HTERT RPE-1 (cell line): ENCODE measurements around the gene TBC1D5.
"Not testable (repeated sequence)": the region's sequence is repeated elsewhere in the genome, so short reads cannot be mapped to it uniquely, and the experiment has no call there.

Experiments used
- in situ Hi-C: fragments of 300-500 bp; cut with MboI; formaldehyde crosslinking; loops from 4 replicates; pipeline ENCODE4 v1.14.3; 2020; ENCODE audit warnings: low sequenced_read_pairs

Gene TBC1D5

GRCh38 chr3:17430582-17430981 lies 311.8 kb downstream of the TBC1D5 start:
- in situ Hi-C loops, result no loop called here

- in situ Hi-C loops, result no loop called here
Measured at GRCh38 chr3:17423786-17424536, 318.5 kb downstream of the TBC1D5 start.

- in situ Hi-C loops, result no loop called here
Measured at GRCh38 chr3:17422636-17423035, 319.8 kb downstream of the TBC1D5 start.

GRCh38 chr3:17420668-17421067 lies 321.8 kb downstream of the TBC1D5 start:
- in situ Hi-C loops, result no loop called here

- in situ Hi-C loops, result no loop called here
Measured at GRCh38 chr3:17412950-17413530, 329.4 kb downstream of the TBC1D5 start.

- in situ Hi-C loops, result no loop called here
Measured at GRCh38 chr3:17411157-17411877, 331.1 kb downstream of the TBC1D5 start.

- in situ Hi-C loops, result no loop called here
Measured at GRCh38 chr3:17407576-17407975, 334.9 kb downstream of the TBC1D5 start.

GRCh38 chr3:17404548-17404947 lies 337.9 kb downstream of the TBC1D5 start:
- in situ Hi-C loops, result no loop called here

- in situ Hi-C loops, result no loop called here
Measured at GRCh38 chr3:17402442-17402841, 340.0 kb downstream of the TBC1D5 start.

GRCh38 chr3:17401912-17402311 lies 340.5 kb downstream of the TBC1D5 start:
- in situ Hi-C loops, result no loop called here

- in situ Hi-C loops, result no loop called here
Measured at GRCh38 chr3:17399586-17399985, 342.8 kb downstream of the TBC1D5 start.

- in situ Hi-C loops, result no loop called here
Measured at GRCh38 chr3:17398959-17399551, 343.4 kb downstream of the TBC1D5 start.

- in situ Hi-C loops, result no loop called here
Measured at GRCh38 chr3:17396036-17396435, 346.4 kb downstream of the TBC1D5 start.

GRCh38 chr3:17394541-17395155 lies 347.8 kb downstream of the TBC1D5 start:
- in situ Hi-C loops, result no loop called here

- in situ Hi-C loops, result not testable (repeated sequence)
Measured at GRCh38 chr3:17392516-17392915, 349.9 kb downstream of the TBC1D5 start.

GRCh38 chr3:17390785-17391184 lies 351.6 kb downstream of the TBC1D5 start:
- in situ Hi-C loops, result no loop called here

GRCh38 chr3:17387108-17387507 lies 355.3 kb downstream of the TBC1D5 start:
- in situ Hi-C loops, result no loop called here

- in situ Hi-C loops, result no loop called here
Measured at GRCh38 chr3:17386432-17386831, 356.0 kb downstream of the TBC1D5 start.

- in situ Hi-C loops, result no loop called here
Measured at GRCh38 chr3:17384567-17385296, 357.7 kb downstream of the TBC1D5 start.

- in situ Hi-C loops, result no loop called here
Measured at GRCh38 chr3:17373304-17373703, 369.1 kb downstream of the TBC1D5 start.
